DMS79 treated with DMSO at 0.1 percent for 48 hours (cell line): ENCODE measurements around the gene SIRT3.
"Not testable (repeated sequence)": the region's sequence is repeated elsewhere in the genome, so short reads cannot be mapped to it uniquely, and the experiment has no call there.

Source experiments
- DNase-seq: peaks from one replicate; lab custom pipeline; 2025; lab: John Stamatoyannopoulos, UW

SIRT3 gene

GRCh38 chr11:240315-240714 lies 4.2 kb upstream of the SIRT3 start:
- no peak for DNase-seq

GRCh38 chr11:238346-238745 lies 2.2 kb upstream of the SIRT3 start:
- DNase-seq, result not testable (repeated sequence)

- peak; percentile 17 for DNase-seq
These were observed 929 bp upstream of the SIRT3 start, which contains the start of gene PSMD13 for GRCh38 chr11:236774-237767. Gene PSMD13, plus strand, starts transcription at chr11:236976. Its CDS starts 74 bp downstream, at chr11:237050.

GRCh38 chr11:235609-235996 lies 539 bp downstream of the SIRT3 start:
- no peak for DNase-seq

DNA sequence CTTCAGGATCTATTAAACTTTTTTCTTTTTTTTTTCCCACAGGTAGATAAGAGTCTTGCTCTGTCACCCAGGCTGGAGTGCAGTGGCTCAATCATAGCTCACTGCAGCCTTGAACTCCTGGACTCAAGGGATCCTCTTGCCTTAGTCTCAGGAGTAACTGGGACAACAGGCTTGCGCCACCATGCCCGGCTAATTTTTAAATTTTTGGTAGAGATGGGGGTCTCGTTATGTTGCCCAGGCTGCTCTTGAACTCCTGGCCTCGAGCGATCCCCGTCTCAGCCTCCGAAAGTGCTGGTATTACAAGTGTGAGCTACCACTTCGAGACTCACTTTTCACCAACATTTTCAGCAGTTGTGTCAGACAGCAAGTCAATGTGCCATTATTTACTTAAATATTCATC lies 962 bp downstream of the SIRT3 start:
- DNase-seq, result no peak

DNA sequence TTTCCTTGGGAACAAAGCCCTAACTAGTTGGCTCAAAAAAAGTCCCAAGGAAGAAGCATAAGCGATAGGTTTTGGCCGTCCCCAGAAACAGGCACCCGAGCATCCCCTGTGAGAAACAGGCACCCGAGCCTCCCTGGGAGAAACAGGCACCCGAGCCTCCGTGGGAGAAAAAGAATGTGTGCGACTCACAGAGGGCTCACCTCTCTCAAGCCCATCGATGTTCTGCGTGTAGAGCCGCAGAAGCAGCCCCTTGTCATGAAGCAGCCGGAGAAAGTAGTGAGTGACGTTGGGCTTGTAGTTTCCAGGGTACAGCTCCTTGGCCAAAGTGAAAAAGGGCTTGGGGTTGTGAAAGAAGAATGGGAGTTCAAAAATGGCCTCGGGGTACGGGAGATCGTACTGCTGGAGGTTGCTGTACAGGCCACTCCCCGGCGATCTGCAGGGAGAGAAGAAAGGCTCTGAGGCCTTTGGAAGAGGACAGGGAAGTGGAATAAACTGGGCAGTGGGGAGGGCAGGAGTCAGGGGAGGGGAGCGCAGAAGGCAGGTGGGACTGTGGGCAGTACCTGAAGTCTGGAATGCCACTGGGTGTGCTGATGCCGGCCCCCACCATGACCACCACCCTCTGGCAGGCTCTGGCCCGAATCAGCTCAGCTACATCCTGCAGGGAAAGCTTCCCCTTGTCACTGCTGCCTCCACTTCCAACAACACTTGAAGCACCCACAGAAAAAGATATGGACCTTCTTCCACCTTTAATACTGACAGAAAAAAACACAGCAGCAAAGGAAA lies 3.2 kb downstream of the SIRT3 start:
- no peak for DNase-seq

GRCh38 chr11:230431-230830 lies 5.7 kb downstream of the SIRT3 start:
- no peak for DNase-seq

DNA sequence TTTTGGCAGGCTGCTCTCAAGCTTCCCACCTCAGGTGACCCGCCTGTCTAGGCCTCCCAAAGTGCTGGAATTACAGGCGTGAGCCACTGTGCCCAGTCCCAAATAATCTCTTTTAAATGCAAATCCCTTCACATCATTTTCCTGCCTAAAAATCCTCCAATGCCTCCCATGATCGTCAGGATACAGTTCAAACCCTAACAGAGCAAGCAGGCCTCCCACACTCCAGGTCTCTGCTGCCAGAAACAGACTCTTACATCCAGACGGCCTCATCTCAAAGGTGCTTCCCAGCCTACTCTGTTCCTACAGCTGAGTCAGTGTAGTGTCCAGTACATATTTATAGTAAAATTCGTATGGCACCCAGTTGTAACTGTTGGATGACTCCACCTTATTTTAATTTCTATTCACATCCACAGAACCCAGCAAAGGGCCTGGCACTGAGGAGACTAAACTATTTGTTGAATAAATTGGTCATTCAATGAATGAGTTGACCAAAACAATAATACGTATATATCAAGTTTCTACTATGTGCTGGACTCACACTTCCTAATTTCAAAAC lies 8.2 kb downstream of the SIRT3 start:
- no peak for DNase-seq

DNA sequence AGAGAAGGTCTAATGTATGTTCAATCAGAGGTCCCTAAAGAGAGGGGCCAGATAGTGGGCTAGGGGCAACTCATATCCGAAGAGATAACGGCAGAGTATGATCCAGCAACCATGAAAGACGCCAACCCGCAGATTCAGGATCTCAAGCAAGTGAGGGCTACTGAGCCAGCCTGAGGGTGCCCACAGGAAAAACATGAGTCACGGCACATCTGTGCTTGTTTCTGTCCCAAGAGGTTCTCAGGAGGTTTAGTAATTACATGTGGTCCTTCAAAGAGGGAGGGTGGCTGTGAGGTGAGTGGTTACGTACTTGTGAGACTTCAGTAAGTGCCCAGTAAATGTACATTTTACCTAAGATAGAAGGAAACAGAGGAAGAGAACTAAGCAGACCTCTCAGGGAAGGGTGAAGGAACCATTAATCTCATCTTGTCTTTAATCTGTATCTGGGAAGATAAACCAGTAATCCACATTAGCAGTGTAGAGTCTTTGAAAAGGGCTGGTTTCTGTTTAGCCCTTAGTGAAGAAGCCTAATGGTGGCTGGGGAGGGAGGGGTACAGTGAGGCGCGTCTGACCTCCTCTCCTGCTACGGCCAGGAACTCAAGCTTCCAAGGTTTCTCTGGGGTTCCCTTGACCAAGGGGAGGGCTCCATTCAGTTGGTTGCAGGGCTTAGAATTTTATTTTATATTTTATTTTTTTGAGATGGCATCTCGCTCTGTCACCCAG lies 10.2 kb downstream of the SIRT3 start:
- peak; percentile 7 for DNase-seq

DNA sequence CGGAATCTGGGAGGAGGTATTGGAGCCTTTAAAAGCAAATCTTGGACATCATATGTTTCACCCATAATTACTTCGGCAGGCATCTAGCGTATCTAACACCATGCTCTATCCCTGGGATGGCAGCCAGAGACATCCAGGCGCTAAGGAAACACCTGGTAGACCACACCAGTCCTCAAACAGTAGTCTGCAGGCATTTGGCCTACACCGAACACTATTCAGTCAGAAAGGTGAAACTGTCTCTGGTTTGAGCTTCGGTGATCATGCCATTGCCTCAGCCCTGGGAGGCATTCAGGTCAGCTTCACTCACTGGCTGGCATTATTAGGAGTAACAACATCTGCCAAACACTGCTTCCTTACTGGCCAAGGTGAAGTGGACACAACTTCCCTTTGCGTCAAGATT lies 11.7 kb downstream of the SIRT3 start:
- no peak for DNase-seq

GRCh38 chr11:223884-224283 lies 12.3 kb downstream of the SIRT3 start:
- no peak for DNase-seq

DNA sequence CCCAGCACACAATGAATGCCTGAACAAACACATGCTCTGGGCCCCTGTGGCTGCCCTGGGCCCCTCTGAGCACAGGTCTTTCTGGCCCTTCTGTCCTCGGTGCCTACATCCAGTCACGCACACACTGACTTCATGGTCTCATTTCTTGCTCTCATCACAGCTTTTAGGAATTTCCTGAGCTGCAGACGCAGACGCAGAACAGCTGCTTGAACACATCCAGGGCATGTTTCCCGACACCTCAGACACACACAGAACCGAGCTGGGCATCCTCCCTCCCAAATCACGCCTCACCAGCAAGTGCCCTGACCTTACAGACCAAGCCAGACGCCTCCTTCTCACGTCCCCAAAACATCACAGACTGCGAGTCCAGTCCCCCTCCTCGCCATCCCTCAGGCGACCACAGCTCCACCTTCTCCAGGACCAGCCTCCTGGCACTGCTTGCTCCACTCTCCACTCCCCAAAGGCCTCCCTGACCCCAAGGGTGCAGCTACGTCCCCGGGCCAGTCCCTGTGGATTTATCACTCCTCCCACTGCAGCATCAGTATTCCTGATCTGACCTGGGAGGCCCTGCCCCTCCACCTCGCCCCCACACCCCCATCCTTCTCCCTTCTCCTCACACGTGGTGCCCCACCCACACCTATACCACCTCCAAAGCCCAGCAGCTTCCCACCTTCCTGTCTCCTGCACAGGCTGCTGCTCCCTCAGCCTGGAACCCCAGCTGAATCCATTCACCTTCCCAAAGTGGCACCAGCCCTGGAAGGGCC lies 12.9 kb downstream of the SIRT3 start:
- no peak for DNase-seq

GRCh38 chr11:221998-222789 lies 13.9 kb downstream of the SIRT3 start:
- no peak for DNase-seq

- DNase-seq, result no peak
These were observed 14.6 kb downstream of the SIRT3 start for GRCh38 chr11:221539-221938.

GRCh38 chr11:220641-221215 lies 15.4 kb downstream of the SIRT3 start:
- not testable (repeated sequence) for DNase-seq

- no peak for DNase-seq
These were observed 17.1 kb downstream of the SIRT3 start for GRCh38 chr11:218815-219593.

DNA sequence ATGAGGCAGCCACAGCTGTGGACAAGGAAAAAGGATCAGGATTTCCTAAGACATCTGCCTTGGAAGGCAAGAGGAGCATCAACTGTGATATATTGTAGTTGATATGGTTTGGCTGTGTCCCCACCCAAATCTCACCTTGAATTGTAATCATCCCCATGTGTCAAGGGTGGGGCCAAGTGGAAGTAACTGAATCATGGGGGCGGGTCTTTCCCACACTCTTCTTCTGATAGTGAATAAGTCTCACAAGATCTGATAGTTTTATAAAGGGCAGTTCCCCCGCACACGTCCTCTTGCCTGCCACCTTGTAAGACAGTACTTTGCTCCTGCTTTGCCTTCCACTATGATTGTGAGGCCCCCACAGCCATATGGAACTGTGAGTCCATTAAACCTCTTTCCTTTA lies 18.4 kb downstream of the SIRT3 start:
- no peak for DNase-seq

DNA sequence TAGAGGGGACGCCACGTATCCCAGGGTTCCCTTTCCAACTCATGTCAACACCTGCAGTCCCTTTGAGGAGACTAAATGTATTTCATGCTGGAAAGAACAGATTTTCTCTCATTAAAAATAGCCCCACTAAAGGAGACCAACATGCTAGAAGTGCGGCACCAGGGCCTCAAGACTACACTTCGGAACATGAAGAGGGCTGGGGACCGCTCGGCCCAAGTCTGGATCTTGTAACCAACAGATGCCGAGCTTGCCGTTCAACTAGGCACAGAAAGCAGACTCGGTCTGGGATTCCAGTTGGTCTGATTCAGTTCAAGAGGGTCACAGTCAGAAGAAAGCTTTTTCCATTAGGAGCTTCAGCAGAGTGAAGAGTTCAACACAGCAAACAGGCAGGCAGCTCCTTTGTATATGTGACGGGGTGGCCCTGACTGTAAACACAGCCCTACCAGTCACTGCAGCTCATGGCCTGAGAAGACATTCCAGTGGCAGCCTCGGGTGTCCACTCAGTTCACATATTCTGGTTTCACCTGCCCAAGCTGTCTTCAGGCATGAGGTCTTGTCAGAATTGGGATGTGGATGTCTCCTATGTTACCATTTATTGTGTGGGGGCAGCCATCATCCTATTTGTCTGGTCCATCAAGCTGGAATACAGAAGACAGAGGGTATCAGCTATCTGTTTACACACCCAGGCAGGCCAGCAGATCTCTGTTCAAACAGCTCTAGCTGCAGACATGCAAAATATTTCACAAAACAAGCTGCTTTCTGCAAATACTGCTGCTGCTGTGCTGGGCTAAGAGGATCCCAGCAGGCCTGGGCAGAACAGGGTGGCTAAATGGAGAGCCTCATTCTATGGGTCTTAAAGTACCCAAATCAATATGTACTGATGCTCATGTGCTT lies 19.8 kb downstream of the SIRT3 start:
- DNase-seq, result no peak
